Small intestine (tissue), 7 donors: ENCODE results near the gene AKT1S1. TPM values are rescaled to one million over a fixed set of nuclear protein-coding genes. Genes with fewer than 3 reads are reported as not detected.

Experiments used
- DNase-seq, 2 donors: peaks; one replicate each; pipeline versions ENCODE4 v3.0.0 to v3.0.0-alpha.2; 2013
- FAIRE-seq: peaks from 2 replicates; lab custom pipeline; 2012; peaks lifted over from hg19 to GRCh38; lab: Jason Lieb, UNC
- H3K27ac ChIP-seq, 3 donors: one replicate each; pipeline ENCODE4 v1.5.1; 2013; ENCODE audit warnings: low read length in 2 of 3, mild to moderate bottlenecking in 2 of 3, control low read depth in 1 of 3, inconsistent platforms in 1 of 3, low read depth in 1 of 3, moderate library complexity in 1 of 3
- H3K27me3 ChIP-seq, 3 donors: one replicate each; pipeline ENCODE4 v1.6.1; 2013; ENCODE audit warnings: low read length in 3 of 3, inconsistent platforms in 1 of 3; ENCODE audit not compliant: control insufficient read depth in 3 of 3, insufficient read depth in 3 of 3
- H3K36me3 ChIP-seq, 3 donors: one replicate each; pipeline ENCODE4 v1.6.1; 2013; ENCODE audit warnings: low read length in 3 of 3, inconsistent platforms in 1 of 3, low read depth in 1 of 3, mild to moderate bottlenecking in 1 of 3, moderate library complexity in 1 of 3; ENCODE audit not compliant: control insufficient read depth in 3 of 3, insufficient read depth in 2 of 3
- H3K4me1 ChIP-seq, 3 donors: one replicate each; pipeline ENCODE4 v1.6.1; 2013; ENCODE audit warnings: low read length in 2 of 3, inconsistent platforms in 1 of 3, low read depth in 1 of 3, mild to moderate bottlenecking in 1 of 3, moderate library complexity in 1 of 3; ENCODE audit not compliant: control insufficient read depth in 3 of 3, insufficient read depth in 2 of 3
- H3K4me3 ChIP-seq, 3 donors: one replicate each; pipeline ENCODE4 v1.5.1; 2013; ENCODE audit warnings: low read length in 3 of 3, control low read depth in 1 of 3, inconsistent platforms in 1 of 3, low read depth in 1 of 3, mild to moderate bottlenecking in 1 of 3, moderate library complexity in 1 of 3
- H3K9me3 ChIP-seq, 2 donors: one replicate each; pipeline ENCODE4 v1.6.1; 2013; ENCODE audit warnings: low read depth in 1 of 2, low read length in 1 of 2; ENCODE audit not compliant: control insufficient read depth in 2 of 2, insufficient read depth in 1 of 2
- WGBS, 3 donors: extraction: QIAGEN DNeasy Blood & Tissue Kit; methylation state at CpG; one replicate each; pipeline ENCODE4 v1.1.7; 2013; 5-methylcytosine and 5-hydroxymethylcytosine counted together
- polyA plus RNA-seq, 4 donors: library from polyadenylated mRNA; stranded (reverse) in 3 of 4; unstranded in 1 of 4; fragments of 200-250 nt in 3 of 4; fragments of 120-200 nt in 1 of 4; gene quantifications; one replicate each; pipeline versions ENCODE4 v1.2.1 to v1.2.3, GENCODE V29; 2013
- donor health status: healthy with polysubstance abuse.
- donor health status: control.
- donor health status: control.
- donor health status: Bipolar disorder and iron deficiency.
- donor health status: healthy.

The AKT1S1 gene
- polyA plus RNA-seq, 4 donors: 30.6 to 54.9 (median 37.5) TPM

DNA sequence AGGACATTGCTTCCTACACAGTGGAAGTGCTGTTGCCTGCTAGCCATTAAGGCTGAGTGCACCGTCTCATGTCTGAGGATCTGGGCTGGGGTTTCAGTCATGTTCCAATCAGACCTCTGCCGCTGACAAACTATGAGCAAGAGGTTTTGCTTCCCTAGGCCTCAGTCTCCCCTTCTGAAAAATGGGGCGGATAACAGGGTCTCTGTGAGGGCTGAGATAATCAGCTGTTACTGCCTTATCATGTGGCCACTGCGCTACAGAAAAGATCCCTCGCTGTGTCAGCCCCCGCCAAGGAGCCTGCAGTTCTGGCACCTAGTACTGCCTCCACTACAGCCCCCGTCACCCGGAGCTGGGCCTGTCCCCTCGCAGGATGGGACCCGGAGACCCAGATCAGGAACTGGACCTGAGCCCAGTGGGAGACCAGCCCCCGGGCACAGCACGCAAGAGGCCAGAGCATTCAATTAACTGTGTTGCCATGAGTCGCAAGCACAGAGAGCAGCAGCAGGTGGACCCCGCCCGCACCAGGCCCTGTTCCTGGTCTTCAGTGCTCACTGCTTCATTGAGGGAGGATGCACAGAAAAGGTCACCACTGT, 6.8 kb downstream of the AKT1S1 start:
- no peak for DNase-seq
- peak overlapping the region; percentile 81 to 93 (median 87) for H3K27ac ChIP-seq
- WGBS, 3 donors: 77 to 79% (median 78%) methylated on average over 15 of the region's 15 CpGs

DNA sequence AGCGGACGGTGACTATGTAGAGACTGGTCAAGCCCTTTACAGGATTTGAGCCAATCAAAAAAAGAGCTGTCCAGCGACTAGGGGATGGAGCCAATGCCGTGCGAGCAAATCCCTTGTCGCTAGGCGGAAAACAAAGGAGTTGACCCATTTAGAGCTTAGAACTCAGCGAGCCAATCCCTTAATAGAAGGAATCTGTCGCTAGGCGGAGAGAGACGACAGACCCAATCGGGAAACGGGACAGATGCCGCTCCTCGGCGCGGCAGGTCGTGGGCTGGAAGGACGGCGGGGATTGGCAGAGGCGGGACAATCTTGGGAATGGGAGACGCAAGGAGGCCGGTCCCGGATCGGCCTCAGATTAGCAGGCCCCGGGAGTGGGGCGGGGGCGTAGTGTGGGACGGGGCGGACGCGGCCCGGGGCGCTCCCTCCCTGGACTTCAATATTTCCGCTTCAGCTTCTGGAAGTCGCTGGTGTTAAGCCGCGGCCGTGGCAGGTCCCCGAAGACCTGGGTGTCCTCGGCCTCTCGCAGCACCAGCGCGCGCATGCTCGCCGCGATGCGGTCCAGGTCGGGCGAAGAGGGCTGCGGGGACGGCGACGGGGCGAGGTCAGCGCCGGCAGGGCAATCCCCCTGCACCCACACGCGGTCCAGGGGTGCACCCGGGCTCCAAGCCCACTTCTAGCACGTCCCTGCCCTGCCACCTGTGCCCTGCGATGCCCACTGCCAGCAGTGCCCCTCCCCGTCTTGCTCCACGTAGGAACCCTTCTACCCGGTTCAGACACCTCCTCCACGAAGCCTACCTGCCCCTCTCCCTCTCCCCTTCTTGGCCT, 7.5 kb downstream of the AKT1S1 start:
- 1% methylated on average over 53 to 67 of the region's 67 CpGs for WGBS, 3 donors
- DNase-seq: peak; percentile 99 to 100

More for the DNA sequence above, 6.8 kb downstream of the AKT1S1 start:
- Histone ChIP-seq H3K4me3 (peak overlapping the region in 2 of 3 donors; percentile 51 to 52), H3K9me3 (peaks cover 0 to 4% of the 10 kb centered on the region in 2 donors), H3K36me3 (peaks cover 0 to 38% (median 0%) of the 10 kb centered on the region in 3 donors), H3K4me1 (peaks cover 2 to 38% (median 5%) of the 10 kb centered on the region in 3 donors), H3K27me3 (no peaks in the 10 kb centered on the region)
- FAIRE-seq: no peak

DNA sequence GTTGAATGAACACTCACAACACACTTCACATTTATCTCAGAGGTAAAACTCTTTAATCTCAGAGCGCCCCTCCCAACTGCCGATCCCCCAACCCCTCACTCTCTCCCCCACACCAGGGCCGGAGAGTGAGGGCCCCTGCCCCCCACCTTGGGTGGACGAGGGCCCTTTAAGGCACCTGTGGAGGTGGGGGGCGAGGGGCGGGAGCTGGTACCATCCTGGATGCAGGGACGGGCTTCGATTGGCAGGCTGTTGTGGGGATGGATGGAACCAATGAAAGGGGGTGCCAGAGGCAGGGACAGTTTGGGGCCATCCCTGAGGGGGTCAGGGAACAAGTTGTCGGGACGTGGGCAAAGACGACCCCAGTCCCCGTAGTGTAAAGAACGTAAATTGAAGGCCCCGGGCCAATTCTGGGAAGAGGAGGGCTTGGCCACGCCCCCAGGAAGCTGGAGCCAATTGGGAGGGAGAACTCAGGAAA, 8.1 kb downstream of the AKT1S1 start:
- H3K9me3 ChIP-seq: peaks cover 0 to 4% of the 10 kb centered on the region in 2 donors
- no peaks in the 10 kb centered on the region for H3K27me3 ChIP-seq
- FAIRE-seq: no peak
- peak overlapping the region; percentile 45 to 94 (median 81) for H3K27ac ChIP-seq
- peaks cover 3 to 35% (median 6%) of the 10 kb centered on the region in 3 donors for H3K4me1 ChIP-seq
- peak overlapping the region in 2 of 3 donors; percentile 34 to 37 for H3K4me3 ChIP-seq
- DNase-seq: no peak
- 1 to 2% (median 2%) methylated on average over 15 of the region's 15 CpGs for WGBS, 3 donors
- H3K36me3 ChIP-seq: peaks cover 0 to 42% (median 3%) of the 10 kb centered on the region in 3 donors

More for the DNA sequence above, 7.5 kb downstream of the AKT1S1 start:
- peaks cover 3 to 35% (median 6%) of the 10 kb centered on the region in 3 donors for H3K4me1 ChIP-seq
- peaks cover 0 to 43% (median 2%) of the 10 kb centered on the region in 3 donors for H3K36me3 ChIP-seq
- FAIRE-seq: peak; percentile 98
- peak overlapping the region; percentile 38 to 52 (median 51) for H3K4me3 ChIP-seq
- H3K27me3 ChIP-seq: no peaks in the 10 kb centered on the region
- peak overlapping the region; percentile 81 to 94 (median 87) for H3K27ac ChIP-seq
- H3K9me3 ChIP-seq: peaks cover 0 to 4% of the 10 kb centered on the region in 2 donors

DNA sequence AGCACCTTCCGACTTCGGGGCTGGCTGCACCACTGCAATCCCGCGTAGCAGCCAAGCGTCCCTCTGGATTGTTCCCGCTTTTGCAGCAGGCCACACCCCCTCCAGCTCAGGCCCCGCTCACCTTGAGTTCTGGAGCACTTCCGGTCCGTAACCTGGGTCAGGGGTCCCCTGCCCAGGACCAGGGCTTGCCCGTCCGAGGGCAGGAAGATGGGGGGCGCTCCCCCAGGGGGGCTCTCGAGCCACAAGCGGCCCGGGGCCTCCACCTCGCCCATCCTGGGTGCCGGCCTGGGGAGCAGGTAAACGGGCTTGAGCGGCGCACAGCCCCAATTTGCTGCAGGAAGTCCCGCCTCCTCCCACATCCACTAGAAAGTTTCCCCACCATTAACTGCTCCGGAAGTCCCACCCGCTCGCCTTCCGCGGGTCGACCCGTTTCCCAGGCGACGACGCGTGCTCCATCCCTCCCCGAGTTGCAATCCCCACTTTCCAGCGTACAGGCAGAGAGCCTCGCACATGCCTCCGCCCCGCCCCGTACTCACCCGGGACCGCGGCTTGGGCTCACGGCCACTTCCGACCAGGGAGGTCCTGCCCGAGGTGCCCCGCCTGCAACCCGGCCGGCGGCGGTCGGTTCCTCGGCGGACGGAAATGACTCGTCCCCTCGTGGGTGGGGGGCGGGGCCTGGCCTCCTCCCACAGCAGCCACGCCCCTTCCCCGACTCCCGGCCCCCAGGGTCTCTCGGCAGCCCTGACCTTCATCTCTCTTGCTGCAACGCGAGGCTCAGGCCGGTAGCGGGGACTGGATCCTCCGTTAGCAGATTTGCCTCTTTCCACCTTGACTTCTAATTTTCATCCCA, 10.0 kb downstream of the AKT1S1 start, which contains the start of gene PNKP:
TSS of gene PNKP (minus strand) at position 644 of the 850 bp plus-strand sequence. CDS start at position 272, 372 bp downstream.
- Histone ChIP-seq H3K27me3 (no peaks in the 10 kb centered on the region), H3K4me1 (peaks cover 3 to 35% (median 6%) of the 10 kb centered on the region in 3 donors), H3K36me3 (peaks cover 2 to 47% (median 9%) of the 10 kb centered on the region in 3 donors), H3K4me3 (peak within 1 kb of the TSS; percentile 45 to 93 (median 83)), H3K9me3 (peaks cover 0 to 4% of the 10 kb centered on the region in 2 donors), H3K27ac (peak within 1 kb of the TSS; percentile 74 to 96 (median 94))
- 1% methylated on average over 59 to 65 of the region's 65 CpGs for WGBS, 3 donors
- FAIRE-seq (no peak), DNase-seq (peak; percentile 89 to 98)

DNA sequence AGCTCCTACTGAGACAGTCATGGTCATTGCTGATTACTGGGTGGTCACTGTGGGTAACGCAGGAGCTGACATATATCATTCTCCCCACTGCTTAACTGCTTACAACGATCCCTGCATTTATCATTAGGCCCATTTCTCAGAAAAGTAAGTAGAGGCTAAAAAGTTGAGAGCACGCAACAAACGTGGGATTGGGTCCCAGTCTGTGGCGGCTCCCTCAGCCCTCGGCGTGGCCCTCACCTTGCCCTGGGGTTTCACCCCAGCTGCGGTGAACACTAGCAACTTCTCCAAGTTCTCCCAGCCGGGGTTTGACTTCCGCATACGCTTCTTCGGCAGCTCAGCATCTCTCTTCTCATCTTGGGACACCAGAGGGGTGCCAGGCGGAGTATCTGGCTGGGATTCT, 12.3 kb downstream of the AKT1S1 start:
- Histone ChIP-seq H3K27ac (no peak overlapping the region), H3K9me3 (peaks cover 0 to 4% of the 10 kb centered on the region in 2 donors), H3K4me1 (peaks cover 3 to 28% (median 6%) of the 10 kb centered on the region in 3 donors), H3K4me3 (no peak overlapping the region), H3K27me3 (no peaks in the 10 kb centered on the region), H3K36me3 (peaks cover 8 to 52% (median 14%) of the 10 kb centered on the region in 3 donors)
- 91 to 93% (median 91%) methylated on average over 13 of the region's 13 CpGs for WGBS, 3 donors
- FAIRE-seq: no peak
- DNase-seq: no peak

DNA sequence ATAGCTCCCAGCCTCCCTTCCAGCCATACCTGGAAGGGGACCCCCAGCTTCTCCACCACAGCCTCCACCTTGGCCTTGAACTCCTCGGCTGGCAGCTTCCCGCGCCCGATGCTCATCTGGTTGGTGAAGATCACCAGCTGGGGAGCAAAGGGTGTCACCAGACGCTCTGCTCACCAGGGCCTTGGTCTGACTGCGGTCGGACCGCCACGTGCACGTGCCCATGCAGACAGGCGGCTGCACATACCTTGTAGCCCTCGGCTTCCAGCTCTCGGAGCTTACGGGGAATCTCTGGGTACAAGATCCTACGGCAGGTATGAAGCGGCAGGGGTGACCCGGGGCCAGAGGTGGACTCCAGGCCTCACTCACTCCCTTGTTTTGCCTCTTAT, 13.2 kb downstream of the AKT1S1 start:
- H3K36me3 ChIP-seq: peaks cover 8 to 60% (median 17%) of the 10 kb centered on the region in 3 donors
- no peak for FAIRE-seq
- DNase-seq: no peak

DNA sequence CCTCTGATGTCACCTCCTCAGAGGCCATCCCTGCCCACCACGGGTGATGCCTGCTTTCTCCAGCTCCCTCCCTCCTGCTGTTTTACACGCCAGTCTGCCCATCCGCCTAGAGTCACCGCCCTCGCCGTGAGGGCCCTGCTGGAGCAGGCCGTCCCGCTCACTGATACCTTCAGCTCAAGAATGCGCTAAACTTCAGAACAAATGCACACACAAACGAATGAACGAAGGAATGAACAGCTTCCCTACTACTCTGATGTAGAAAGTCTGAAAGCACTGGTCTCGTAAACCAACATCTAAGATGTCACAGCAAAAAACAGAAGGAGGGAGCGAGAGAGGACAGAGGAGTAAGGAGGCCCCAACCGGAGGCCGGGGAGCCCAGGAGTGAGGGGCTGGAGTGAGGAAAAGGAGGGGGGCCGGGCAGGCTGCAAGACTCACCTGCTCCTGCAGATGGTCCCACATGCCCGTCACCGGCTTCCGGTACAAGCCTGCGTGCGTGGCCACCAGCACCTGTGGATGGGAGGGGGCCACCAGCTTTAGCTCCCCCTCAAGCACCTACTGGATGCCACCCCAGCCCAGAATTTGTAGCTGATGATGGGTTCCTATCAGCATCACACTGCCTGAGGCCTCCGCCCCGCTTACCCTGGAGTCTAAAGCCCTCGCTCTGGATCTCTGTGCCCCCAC, 13.8 kb downstream of the AKT1S1 start:
- Histone ChIP-seq H3K27ac (no peak overlapping the region), H3K9me3 (peaks cover 0 to 3% of the 10 kb centered on the region in 2 donors), H3K4me3 (no peak overlapping the region), H3K36me3 (peaks cover 8 to 66% (median 21%) of the 10 kb centered on the region in 3 donors), H3K27me3 (no peaks in the 10 kb centered on the region), H3K4me1 (peaks cover 3 to 20% (median 6%) of the 10 kb centered on the region in 3 donors)
- DNase-seq: no peak
- FAIRE-seq: no peak
- 94 to 96% (median 95%) methylated on average over 22 to 24 of the region's 24 CpGs for WGBS, 3 donors

More for the DNA sequence above, 13.2 kb downstream of the AKT1S1 start:
- Histone ChIP-seq H3K27ac (no peak overlapping the region), H3K27me3 (no peaks in the 10 kb centered on the region), H3K4me1 (peaks cover 3 to 25% (median 6%) of the 10 kb centered on the region in 3 donors), H3K9me3 (peaks cover 0 to 4% of the 10 kb centered on the region in 2 donors), H3K4me3 (no peak overlapping the region)
- 90 to 93% (median 91%) methylated on average over 17 of the region's 17 CpGs for WGBS, 3 donors
